ENCODE results near the gene GOLGA6A. TPM values are rescaled to one million over a fixed set of nuclear protein-coding genes. Genes with fewer than 3 reads are reported as not detected.
A peak's percentile ranks its signal among the peaks of the same experiment; 100 is the strongest.

Gene GOLGA6A
- total and polyA plus RNA-seq, 5 donors: not detected

GRCh38 chr15:74042603-74043424, 39.5 kb downstream of the GOLGA6A start:
- Histone ChIP-seq H3K4me1 (ENCODE audit: control insufficient read depth, insufficient read depth, low read length) (peaks cover 13% of the 10 kb centered on the region), H3K27me3 (ENCODE audit: control insufficient read depth, insufficient read depth) (no peaks in the 10 kb centered on the region), H3K27ac (ENCODE audit: low read length) (peak overlapping the region; percentile 18), H3K9me3 (ENCODE audit: control insufficient read depth, low read length) (no peaks in the 10 kb centered on the region), H3K4me3 (ENCODE audit: low read length) (no peak overlapping the region)
- 91% methylated on average over 11 of the region's 11 CpGs for WGBS
- DNase-seq (peak in 1 of 3 donors; percentile 31), ATAC-seq (no peak)
- intact Hi-C loops (cut with DNase I): loop anchor here in 2 of 4 donors (5.0 kb wide), 2 partner anchors 51 to 71 kb away; partner anchors contain the start of genes PML (in 1 of the 2) and STOML1 (in 1 of the 2)

GRCh38 chr15:74041777-74042435, 40.4 kb downstream of the GOLGA6A start:
- intact Hi-C loops (cut with DNase I): loop anchor here in 2 of 4 donors (5.0 kb wide), 2 partner anchors 50 to 70 kb away; partner anchors contain the start of genes PML (in 1 of the 2) and STOML1 (in 1 of the 2)
- 91% methylated on average over 8 of the region's 8 CpGs for WGBS
- no peaks in the 10 kb centered on the region for H3K9me3 ChIP-seq (ENCODE audit: control insufficient read depth, low read length)
- no peak for ATAC-seq
- peak in 1 of 3 donors; percentile 39 for DNase-seq
- no peak overlapping the region for H3K4me3 ChIP-seq (ENCODE audit: low read length)
- H3K27ac ChIP-seq (ENCODE audit: low read length): no peak overlapping the region
- H3K4me1 ChIP-seq (ENCODE audit: control insufficient read depth, insufficient read depth, low read length): peaks cover 13% of the 10 kb centered on the region
- H3K27me3 ChIP-seq (ENCODE audit: control insufficient read depth, insufficient read depth): no peaks in the 10 kb centered on the region

GRCh38 chr15:74041311-74041756, 41.0 kb downstream of the GOLGA6A start:
- H3K4me3 ChIP-seq (ENCODE audit: low read length): no peak overlapping the region
- H3K9me3 ChIP-seq (ENCODE audit: control insufficient read depth, low read length): no peaks in the 10 kb centered on the region
- intact Hi-C loops (cut with DNase I): loop anchor here in 2 of 4 donors (5.0 kb wide), 2 partner anchors 49 to 69 kb away; partner anchors contain the start of genes PML (in 1 of the 2) and STOML1 (in 1 of the 2)
- ATAC-seq: no peak
- H3K4me1 ChIP-seq (ENCODE audit: control insufficient read depth, insufficient read depth, low read length): peaks cover 13% of the 10 kb centered on the region
- H3K27me3 ChIP-seq (ENCODE audit: control insufficient read depth, insufficient read depth): no peaks in the 10 kb centered on the region
- no peak for DNase-seq
- 78% methylated on average over 10 of the region's 10 CpGs for WGBS
- H3K27ac ChIP-seq (ENCODE audit: low read length): peak overlapping the region; percentile 77

GRCh38 chr15:74040109-74040850, 42.1 kb downstream of the GOLGA6A start:
- H3K27ac ChIP-seq (ENCODE audit: low read length): peak overlapping the region; percentile 35
- no peak overlapping the region for H3K4me3 ChIP-seq (ENCODE audit: low read length)
- intact Hi-C loops (cut with DNase I): loop anchor here in 2 of 4 donors (5.0 kb wide), 2 partner anchors 48 to 68 kb away; partner anchors contain the start of genes PML (in 1 of the 2) and STOML1 (in 1 of the 2)
- DNase-seq (peak; percentile 60 to 78 (median 73)), ATAC-seq (peak; percentile 64 to 68)
- WGBS: 66% methylated on average over 7 of the region's 7 CpGs
- H3K9me3 ChIP-seq (ENCODE audit: control insufficient read depth, low read length): no peaks in the 10 kb centered on the region
- H3K4me1 ChIP-seq (ENCODE audit: control insufficient read depth, insufficient read depth, low read length): peaks cover 13% of the 10 kb centered on the region
- no peaks in the 10 kb centered on the region for H3K27me3 ChIP-seq (ENCODE audit: control insufficient read depth, insufficient read depth)

- no peak for ATAC-seq
- Histone ChIP-seq H3K4me3 (ENCODE audit: low read length) (no peak overlapping the region), H3K27ac (ENCODE audit: low read length) (no peak overlapping the region), H3K27me3 (ENCODE audit: control insufficient read depth, insufficient read depth) (no peaks in the 10 kb centered on the region), H3K9me3 (ENCODE audit: control insufficient read depth, low read length) (no peaks in the 10 kb centered on the region), H3K4me1 (ENCODE audit: control insufficient read depth, insufficient read depth, low read length) (peaks cover 13% of the 10 kb centered on the region)
- DNase-seq: no peak
- WGBS: 69% methylated on average over 5 of the region's 5 CpGs
- intact Hi-C loops (cut with DNase I): loop anchor here in 3 of 4 donors (5.0 to 10.0 kb wide), 3 partner anchors 47 to 67 kb away; partner anchors contain the start of genes PML (in 1 of the 3) and STOML1 (in 1 of the 3)
Observed at GRCh38 chr15:74039656-74040010, 42.7 kb downstream of the GOLGA6A start.

GRCh38 chr15:74038707-74039655, 43.4 kb downstream of the GOLGA6A start:
- WGBS: 55% methylated on average over 9 of the region's 9 CpGs
- DNase-seq: peak in 2 of 3 donors; percentile 68 to 73
- peak; percentile 21 to 30 for ATAC-seq
- no peaks in the 10 kb centered on the region for H3K9me3 ChIP-seq (ENCODE audit: control insufficient read depth, low read length)
- intact Hi-C loops (cut with DNase I): loop anchor here in 2 of 4 donors (5.0 to 10.0 kb wide), 2 partner anchors 64 to 67 kb away; no protein-coding TSS in a partner anchor
- H3K27me3 ChIP-seq (ENCODE audit: control insufficient read depth, insufficient read depth): no peaks in the 10 kb centered on the region
- peaks cover 13% of the 10 kb centered on the region for H3K4me1 ChIP-seq (ENCODE audit: control insufficient read depth, insufficient read depth, low read length)
- H3K27ac ChIP-seq (ENCODE audit: low read length): peak overlapping the region; percentile 25
- no peak overlapping the region for H3K4me3 ChIP-seq (ENCODE audit: low read length)

GRCh38 chr15:74037171-74038117, 44.9 kb downstream of the GOLGA6A start:
- intact Hi-C loops (cut with DNase I): loop anchor here in 2 of 4 donors (5.0 to 10.0 kb wide), 2 partner anchors 63 to 65 kb away; no protein-coding TSS in a partner anchor
- Histone ChIP-seq H3K4me3 (ENCODE audit: low read length) (no peak overlapping the region), H3K9me3 (ENCODE audit: control insufficient read depth, low read length) (no peaks in the 10 kb centered on the region), H3K27ac (ENCODE audit: low read length) (no peak overlapping the region), H3K4me1 (ENCODE audit: control insufficient read depth, insufficient read depth, low read length) (peaks cover 13% of the 10 kb centered on the region), H3K27me3 (ENCODE audit: control insufficient read depth, insufficient read depth) (no peaks in the 10 kb centered on the region)
- 80% methylated on average over 21 of the region's 21 CpGs for WGBS
- DNase-seq (peak in 1 of 3 donors; percentile 34), ATAC-seq (no peak)

GRCh38 chr15:74036271-74037170, 45.8 kb downstream of the GOLGA6A start:
- DNase-seq (peak; percentile 65 to 86 (median 77)), ATAC-seq (peak; percentile 12 to 26)
- Histone ChIP-seq H3K4me1 (ENCODE audit: control insufficient read depth, insufficient read depth, low read length) (peaks cover 11% of the 10 kb centered on the region), H3K27ac (ENCODE audit: low read length) (no peak overlapping the region), H3K9me3 (ENCODE audit: control insufficient read depth, low read length) (no peaks in the 10 kb centered on the region), H3K4me3 (ENCODE audit: low read length) (no peak overlapping the region), H3K27me3 (ENCODE audit: control insufficient read depth, insufficient read depth) (no peaks in the 10 kb centered on the region)
- intact Hi-C loops (cut with DNase I): loop anchor here in 2 of 4 donors (5.0 to 10.0 kb wide), 2 partner anchors 62 to 64 kb away; no protein-coding TSS in a partner anchor
- WGBS: 68% methylated on average over 21 of the region's 21 CpGs

Measured in right cardiac atrium (tissue), 5 donors.